ENCODE results near the gene SARM1. TPM values are rescaled to one million over a fixed set of nuclear protein-coding genes. Genes with fewer than 3 reads are reported as not detected.

The SARM1 gene
- polyA plus RNA-seq, 3 donors: 0.78 to 7.1 (median 0.90) TPM

DNA sequence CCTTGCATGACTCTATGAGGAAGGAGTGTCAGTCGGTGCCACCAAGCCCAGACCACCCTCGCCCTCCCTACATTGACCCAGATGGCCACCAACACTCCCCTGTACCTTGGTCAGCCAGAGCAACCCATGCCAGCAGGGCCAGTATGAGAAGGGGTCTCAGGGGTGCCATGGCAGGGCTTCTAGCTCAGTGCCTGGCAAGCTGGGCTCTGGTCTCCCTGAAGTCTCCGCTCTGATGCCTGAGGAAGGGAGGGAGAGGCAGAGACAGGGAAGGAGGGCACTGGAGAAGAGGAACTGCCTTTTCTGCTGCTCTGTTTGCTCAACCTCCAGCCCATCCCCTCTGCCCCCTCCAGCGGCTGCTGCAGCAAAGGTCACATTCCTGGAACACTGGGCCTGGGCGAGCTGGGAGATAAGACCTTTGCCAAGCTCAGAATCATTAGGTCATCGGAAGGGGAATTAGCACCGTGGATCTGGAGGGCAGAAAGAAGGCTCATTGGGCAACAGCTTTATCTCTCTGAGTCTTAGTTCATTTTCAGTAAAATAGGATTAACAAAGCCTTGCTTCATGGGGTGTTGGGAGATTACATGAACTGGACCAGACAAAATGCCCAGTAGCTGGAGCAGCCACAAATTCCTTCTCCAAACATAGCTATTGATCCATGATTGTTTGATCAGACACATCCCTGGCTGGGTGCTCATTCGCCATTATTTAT is 1.3 kb upstream of the SARM1 start, which contains the start of gene VTN:
VTN (minus strand) TSS at position 273 of the 709 bp plus-strand sequence; CDS start at position 169, 104 bp downstream.
- peak in 1 of 3 donors; percentile 37 for DNase-seq
- Histone ChIP-seq H3K4me2 (replicated peaks; ENCODE audit: extremely low read depth, low read length, poor library complexity, severe bottlenecking) (peak within 1 kb of the TSS; percentile 87), H3K9me3 (replicated peaks in 1 of 2; ENCODE audit: control insufficient read depth in 1 of 2, insufficient read depth in 1 of 2, low read length in 2 of 2) (peaks cover 2 to 7% of the 10 kb centered on the region in 2 donors), H3K4me3 (replicated peaks in 1 of 3; ENCODE audit: low read depth in 2 of 3, low read length in 3 of 3) (peak within 1 kb of the TSS in 2 of 3 experiments; percentile 17 to 74), H3K36me3 (replicated peaks in 1 of 2; ENCODE audit: control insufficient read depth in 1 of 2, insufficient read depth in 2 of 2, low read length in 2 of 2) (peaks cover 5 to 6% of the 10 kb centered on the region in 2 donors), H3K27ac (ENCODE audit: low read depth in 1 of 2, low read length in 2 of 2) (no peak within 1 kb of the TSS), H3K9ac (ENCODE audit: insufficient read depth, low read length, poor library complexity, severe bottlenecking) (peak within 1 kb of the TSS; percentile 49), H4K20me1 (ENCODE audit: insufficient read depth, low read length) (peaks cover 4% of the 10 kb centered on the region), H3K27me3 (ENCODE audit: control insufficient read depth in 2 of 2, insufficient read depth in 2 of 2, low read length in 2 of 2) (peaks cover 13 to 20% of the 10 kb centered on the region in 2 donors), H3K4me1 (ENCODE audit: control insufficient read depth in 1 of 2, insufficient read depth in 2 of 2, low read length in 2 of 2) (peaks cover 23 to 34% of the 10 kb centered on the region in 2 donors), H2AFZ (ENCODE audit: insufficient read depth, low read depth, low read length, poor library complexity, severe bottlenecking) (peak within 1 kb of the TSS; percentile 82), H3K79me2 (ENCODE audit: insufficient read depth, low read length) (no peaks in the 10 kb centered on the region)
- peak within 1 kb of the TSS; percentile 80 to 87 for H3K4me3 Mint-ChIP-seq
- H3K9me3 Mint-ChIP-seq: peaks cover 0 to 5% (median 1%) of the 10 kb centered on the region in 7 donors
- 35% methylated on average over 6 of the region's 8 CpGs for WGBS (ENCODE audit: insufficient coverage)
- TF ChIP-seq, protein P1, sequence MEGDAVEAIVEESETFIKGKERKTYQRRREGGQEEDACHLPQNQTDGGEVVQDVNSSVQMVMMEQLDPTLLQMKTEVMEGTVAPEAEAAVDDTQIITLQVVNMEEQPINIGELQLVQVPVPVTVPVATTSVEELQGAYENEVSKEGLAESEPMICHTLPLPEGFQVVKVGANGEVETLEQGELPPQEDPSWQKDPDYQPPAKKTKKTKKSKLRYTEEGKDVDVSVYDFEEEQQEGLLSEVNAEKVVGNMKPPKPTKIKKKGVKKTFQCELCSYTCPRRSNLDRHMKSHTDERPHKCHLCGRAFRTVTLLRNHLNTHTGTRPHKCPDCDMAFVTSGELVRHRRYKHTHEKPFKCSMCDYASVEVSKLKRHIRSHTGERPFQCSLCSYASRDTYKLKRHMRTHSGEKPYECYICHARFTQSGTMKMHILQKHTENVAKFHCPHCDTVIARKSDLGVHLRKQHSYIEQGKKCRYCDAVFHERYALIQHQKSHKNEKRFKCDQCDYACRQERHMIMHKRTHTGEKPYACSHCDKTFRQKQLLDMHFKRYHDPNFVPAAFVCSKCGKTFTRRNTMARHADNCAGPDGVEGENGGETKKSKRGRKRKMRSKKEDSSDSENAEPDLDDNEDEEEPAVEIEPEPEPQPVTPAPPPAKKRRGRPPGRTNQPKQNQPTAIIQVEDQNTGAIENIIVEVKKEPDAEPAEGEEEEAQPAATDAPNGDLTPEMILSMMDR (IDR thresholded peaks at IDR 0.05): no peak
- H3K27me3 Mint-ChIP-seq (ENCODE audit: low read depth in 3 of 3): peaks cover 22 to 42% (median 25%) of the 10 kb centered on the region in 3 donors
- peak within 1 kb of the TSS in 6 of 7 donors; percentile 6 to 82 (median 30) for H3K27ac Mint-ChIP-seq
- H3K4me1 Mint-ChIP-seq: peaks cover 27% of the 10 kb centered on the region
- intact Hi-C loops (cut with micrococcal nuclease): no loop called here
- peaks cover 16 to 26% of the 10 kb centered on the region in 2 donors for H3K36me3 Mint-ChIP-seq

DNA sequence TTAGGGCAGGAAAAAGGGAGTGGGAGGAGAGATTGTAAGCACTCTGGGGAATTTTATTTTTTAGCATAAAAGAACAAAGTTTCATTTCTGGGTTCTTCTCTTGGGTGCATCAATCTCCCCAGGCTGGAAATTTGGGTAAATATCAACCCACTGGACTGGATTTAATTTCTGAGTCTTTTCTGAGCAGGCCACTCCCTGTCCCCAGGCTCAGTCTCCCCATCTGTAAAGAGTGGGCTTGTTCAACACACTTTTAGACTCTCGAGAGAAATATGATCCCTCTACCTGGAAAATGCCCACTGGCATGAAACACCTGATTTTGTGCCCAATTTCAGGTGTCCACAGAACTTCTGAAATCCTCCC is 770 bp upstream of the SARM1 start:
- Histone ChIP-seq H3K4me3 (replicated peaks in 1 of 3; ENCODE audit: low read depth in 2 of 3, low read length in 3 of 3) (peak overlapping the region in 1 of 3 experiments; percentile 74), H3K4me2 (replicated peaks; ENCODE audit: extremely low read depth, low read length, poor library complexity, severe bottlenecking) (peak overlapping the region; percentile 87), H4K20me1 (ENCODE audit: insufficient read depth, low read length) (peaks cover 4% of the 10 kb centered on the region), H2AFZ (ENCODE audit: insufficient read depth, low read depth, low read length, poor library complexity, severe bottlenecking) (no peak overlapping the region), H3K79me2 (ENCODE audit: insufficient read depth, low read length) (no peaks in the 10 kb centered on the region), H3K9me3 (replicated peaks in 1 of 2; ENCODE audit: control insufficient read depth in 1 of 2, insufficient read depth in 1 of 2, low read length in 2 of 2) (peaks cover 2 to 7% of the 10 kb centered on the region in 2 donors), H3K27me3 (ENCODE audit: control insufficient read depth in 2 of 2, insufficient read depth in 2 of 2, low read length in 2 of 2) (peaks cover 13 to 20% of the 10 kb centered on the region in 2 donors), H3K27ac (ENCODE audit: low read depth in 1 of 2, low read length in 2 of 2) (no peak overlapping the region), H3K4me1 (ENCODE audit: control insufficient read depth in 1 of 2, insufficient read depth in 2 of 2, low read length in 2 of 2) (peaks cover 23 to 34% of the 10 kb centered on the region in 2 donors), H3K36me3 (replicated peaks in 1 of 2; ENCODE audit: control insufficient read depth in 1 of 2, insufficient read depth in 2 of 2, low read length in 2 of 2) (peaks cover 0 to 4% of the 10 kb centered on the region in 2 donors), H3K9ac (ENCODE audit: insufficient read depth, low read length, poor library complexity, severe bottlenecking) (no peak overlapping the region)
- TF ChIP-seq, protein P1 (IDR thresholded peaks at IDR 0.05): no peak
- Mint-ChIP-seq H3K27me3 (ENCODE audit: low read depth in 3 of 3) (peaks cover 22 to 44% (median 25%) of the 10 kb centered on the region in 3 donors), H3K4me1 (peaks cover 27% of the 10 kb centered on the region), H3K27ac (peak overlapping the region in 1 of 7 donors; percentile 15), H3K9me3 (peaks cover 0 to 5% (median 1%) of the 10 kb centered on the region in 7 donors), H3K36me3 (peaks cover 16 to 21% of the 10 kb centered on the region in 2 donors), H3K4me3 (no peak overlapping the region)
- intact Hi-C loops (cut with micrococcal nuclease): no loop called here
- 100% methylated on average over 1 of the region's 1 CpG for WGBS (ENCODE audit: insufficient coverage)
- DNase-seq: no peak

All from CD14-positive monocyte (primary cell).